Neuronal stem cell (in vitro differentiated cells): ENCODE results near the gene NACA2. TPM values are rescaled to one million over a fixed set of nuclear protein-coding genes. Genes with fewer than 3 reads are reported as not detected.

Experiments used
- DNase-seq: peaks from one replicate; pipeline ENCODE4 v3.0.0-alpha.2; 2013; ENCODE audit warnings: low spot score
- H2AFZ ChIP-seq: one replicate; pipeline ENCODE4 v1.6.1; 2013; ENCODE audit warnings: mild to moderate bottlenecking, low read length, inconsistent platforms
- H2AK5ac ChIP-seq: 2 replicates; pipeline ENCODE4 v1.6.1; 2013; ENCODE audit warnings: low read depth, mild to moderate bottlenecking, inconsistent platforms, low read length, moderate library complexity, mixed read lengths
- H2BK120ac ChIP-seq: 2 replicates; pipeline ENCODE4 v1.6.1; 2013; ENCODE audit warnings: low read depth, mild to moderate bottlenecking, inconsistent platforms, low read length, moderate library complexity, mixed read lengths
- H2BK12ac ChIP-seq: one replicate; pipeline ENCODE4 v1.6.1; 2013; ENCODE audit warnings: low read length, inconsistent platforms
- H2BK15ac ChIP-seq: 2 replicates; pipeline ENCODE4 v1.6.1; 2013; ENCODE audit warnings: mild to moderate bottlenecking, low read length, inconsistent platforms, mixed read lengths
- H2BK5ac ChIP-seq: one replicate; pipeline ENCODE4 v1.6.1; 2013; ENCODE audit warnings: inconsistent platforms, mild to moderate bottlenecking, low read length, moderate library complexity
- H3K14ac ChIP-seq: one replicate; pipeline ENCODE4 v1.6.1; 2013; ENCODE audit warnings: low read length, inconsistent platforms
- H3K18ac ChIP-seq: 2 replicates; pipeline ENCODE4 v1.6.1; 2013; ENCODE audit warnings: low read length, inconsistent platforms
- H3K23ac ChIP-seq: 2 replicates; pipeline ENCODE4 v1.6.1; 2013; ENCODE audit warnings: low read depth, mild to moderate bottlenecking, mixed read lengths, low read length, inconsistent platforms; ENCODE audit not compliant: poor library complexity
- H3K27ac ChIP-seq: replicated peaks from 3 replicates; pipeline ENCODE4 v1.5.1; 2013; ENCODE audit warnings: low read length, inconsistent platforms
- H3K27me3 ChIP-seq, 3 experiments: 2 replicates each; pipeline ENCODE4 v1.6.1; 2013; ENCODE audit warnings: low read length in 3 of 3, mild to moderate bottlenecking in 2 of 3, inconsistent platforms in 1 of 3, low read depth in 1 of 3, mixed read lengths in 1 of 3, moderate library complexity in 1 of 3; ENCODE audit not compliant: control insufficient read depth in 3 of 3, insufficient read depth in 3 of 3
- H3K36me3 ChIP-seq, 2 donors: replicated peaks in 1 of 2; 2 replicates each; pipeline ENCODE4 v1.6.1; 2013; ENCODE audit warnings: low read length in 2 of 2; ENCODE audit not compliant: control insufficient read depth in 2 of 2, insufficient read depth in 2 of 2
- H3K4ac ChIP-seq: 2 replicates; pipeline ENCODE4 v1.6.1; 2013; ENCODE audit warnings: inconsistent platforms, mild to moderate bottlenecking, low read length, moderate library complexity
- H3K4me1 ChIP-seq, 2 donors: 1 replicate in 1 of 2; 2 replicates in 1 of 2; pipeline ENCODE4 v1.6.1; 2013; ENCODE audit warnings: low read length in 2 of 2, low read depth in 1 of 2; ENCODE audit not compliant: control insufficient read depth in 2 of 2, insufficient read depth in 1 of 2
- H3K4me2 ChIP-seq: one replicate; pipeline ENCODE4 v1.6.1; 2013; ENCODE audit warnings: mild to moderate bottlenecking, low read length, inconsistent platforms; ENCODE audit not compliant: insufficient read depth, poor library complexity, severe bottlenecking
- H3K4me3 ChIP-seq, 2 donors: 2 replicates each; pipeline ENCODE4 v1.5.1; 2013; ENCODE audit warnings: low read length in 2 of 2, mild to moderate bottlenecking in 2 of 2, inconsistent platforms in 1 of 2, moderate library complexity in 1 of 2
- H3K79me1 ChIP-seq: one replicate; pipeline ENCODE4 v1.6.1; 2013; ENCODE audit warnings: low read depth, mild to moderate bottlenecking, inconsistent platforms, low read length, moderate library complexity
- H3K9ac ChIP-seq: one replicate; pipeline ENCODE4 v1.6.1; 2013; ENCODE audit warnings: mild to moderate bottlenecking, low read depth, low read length, inconsistent platforms; ENCODE audit not compliant: poor library complexity
- H3K9me3 ChIP-seq, 2 donors: replicated peaks in 1 of 2; 2 replicates each; pipeline versions ENCODE3 to v1.6.1; 2013; ENCODE audit warnings: low read length in 2 of 2, mild to moderate bottlenecking in 2 of 2, inconsistent platforms in 1 of 2, low read depth in 1 of 2, mixed read lengths in 1 of 2, moderate library complexity in 1 of 2; ENCODE audit not compliant: control insufficient read depth in 2 of 2, insufficient read depth in 1 of 2
- H4K8ac ChIP-seq: one replicate; pipeline ENCODE4 v1.6.1; 2013; ENCODE audit warnings: low read depth, mild to moderate bottlenecking, inconsistent platforms, low read length, moderate library complexity
- H4K91ac ChIP-seq: one replicate; pipeline ENCODE4 v1.6.1; 2013; ENCODE audit warnings: low read length, low read depth, mild to moderate bottlenecking, inconsistent platforms; ENCODE audit not compliant: poor library complexity
- WGBS, 2 donors: extraction: QIAGEN DNeasy Blood & Tissue Kit; methylation state at CpG; one replicate each; pipeline ENCODE4 v1.1.7; 2013; ENCODE audit warnings: missing lambda C conversion rate in 2 of 2, mixed read lengths in 1 of 2; ENCODE audit not compliant: insufficient read length in 2 of 2, insufficient replicate concordance in 1 of 2; ENCODE audit errors: extremely low coverage in 2 of 2; 5-methylcytosine and 5-hydroxymethylcytosine counted together
- polyA plus RNA-seq, 2 experiments: library from polyadenylated mRNA; stranded (reverse); fragments of 200-250 nt; gene quantifications; one replicate each; pipeline ENCODE4 v1.2.3, GENCODE V29; 2013

The NACA2 gene
- not detected for polyA plus RNA-seq (2013, experiment 1 of 2)
- polyA plus RNA-seq (2013, experiment 2 of 2): not detected

DNA sequence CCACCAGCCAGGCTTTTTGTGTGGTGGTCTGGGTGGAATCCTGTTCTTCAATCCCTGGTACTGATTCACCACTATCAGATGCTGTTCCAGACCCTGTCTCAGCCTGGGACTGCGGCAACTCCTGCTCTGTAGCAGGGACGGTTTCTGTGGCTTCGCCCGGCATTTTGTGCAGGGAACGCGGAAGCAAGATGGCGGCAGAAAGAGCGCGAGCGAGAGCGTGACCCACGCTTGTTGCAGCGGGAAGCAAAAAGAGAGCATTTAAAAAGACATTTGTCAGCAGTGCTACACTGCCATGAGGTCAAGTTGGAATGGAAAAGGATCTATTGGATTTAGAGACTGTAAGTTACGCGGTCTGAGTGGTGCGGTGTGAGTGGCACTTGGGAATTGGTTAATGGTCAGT, at the start of gene NACA2:
Gene NACA2, minus strand, starts transcription at position 202 of the 400 bp plus-strand sequence. Its CDS starts 39 bp downstream, at position 163.
- Histone ChIP-seq H2AFZ (no peak within 1 kb of the TSS), H2BK12ac (no peak within 1 kb of the TSS)

DNA sequence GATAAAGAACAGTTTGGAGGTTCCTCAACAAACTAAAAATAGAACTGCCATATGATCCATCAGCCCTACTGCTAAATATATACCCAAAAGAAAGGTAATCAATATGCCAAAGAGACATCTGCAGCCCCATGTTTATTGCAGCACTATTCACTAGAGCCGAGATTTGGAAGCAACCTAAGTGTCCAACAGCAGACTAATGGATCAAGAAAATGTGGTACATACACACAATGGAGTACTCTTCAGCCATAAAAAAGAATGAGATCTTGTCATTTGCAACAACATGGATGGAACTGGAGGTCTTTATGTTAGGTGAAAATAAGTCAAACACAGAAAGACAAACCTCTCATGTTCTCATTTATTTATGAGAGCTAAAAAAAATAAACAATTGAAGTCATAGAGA, 48.8 kb upstream of the NACA2 start:
- H2BK12ac ChIP-seq: no peak overlapping the region
- no peak overlapping the region for H3K14ac ChIP-seq
- no peak overlapping the region for H3K23ac ChIP-seq
- no peak overlapping the region for H2AFZ ChIP-seq
- no peak for DNase-seq
- H3K27me3 ChIP-seq: no peaks in the 10 kb centered on the region
- H2AK5ac ChIP-seq: no peak overlapping the region
- no peak overlapping the region for H2BK120ac ChIP-seq
- no peak overlapping the region for H2BK15ac ChIP-seq
- H3K9me3 ChIP-seq: peaks cover 2 to 3% of the 10 kb centered on the region in 2 donors
- H3K4me3 ChIP-seq: no peak overlapping the region
- no peak overlapping the region for H3K18ac ChIP-seq
- no peaks in the 10 kb centered on the region for H3K79me1 ChIP-seq
- no peak overlapping the region for H4K91ac ChIP-seq
- WGBS, 2 donors: no CpG with 5 or more reads among the region's 1 CpG
- no peak overlapping the region for H3K27ac ChIP-seq
- H3K4me1 ChIP-seq: no peaks in the 10 kb centered on the region
- H3K4ac ChIP-seq: no peak overlapping the region
- H2BK5ac ChIP-seq: no peak overlapping the region
- H3K4me2 ChIP-seq: no peak overlapping the region
- no peak overlapping the region for H4K8ac ChIP-seq
- H3K9ac ChIP-seq: no peak overlapping the region
- no peaks in the 10 kb centered on the region for H3K36me3 ChIP-seq

More for the DNA sequence above, at the start of gene NACA2:
- no peak within 1 kb of the TSS for H4K8ac ChIP-seq
- no peak within 1 kb of the TSS for H3K18ac ChIP-seq
- no peaks in the 10 kb centered on the region for H3K4me1 ChIP-seq
- H3K27me3 ChIP-seq: peaks cover 0 to 21% (median 0%) of the 10 kb centered on the region in 3 experiments
- H2BK120ac ChIP-seq: no peak within 1 kb of the TSS
- no peak within 1 kb of the TSS for H2BK5ac ChIP-seq
- no peak within 1 kb of the TSS for H2BK15ac ChIP-seq
- no peak within 1 kb of the TSS for H3K4ac ChIP-seq
- no peak within 1 kb of the TSS for H3K23ac ChIP-seq
- H3K4me2 ChIP-seq: no peak within 1 kb of the TSS
- H3K9ac ChIP-seq: no peak within 1 kb of the TSS
- no peak for DNase-seq
- WGBS, 2 donors: no CpG with 5 or more reads among the region's 16 CpGs
- no peak within 1 kb of the TSS for H2AK5ac ChIP-seq
- no peak within 1 kb of the TSS for H3K14ac ChIP-seq
- no peaks in the 10 kb centered on the region for H3K79me1 ChIP-seq
- H4K91ac ChIP-seq: no peak within 1 kb of the TSS
- no peaks in the 10 kb centered on the region for H3K36me3 ChIP-seq
- H3K9me3 ChIP-seq: peaks cover 0 to 1% of the 10 kb centered on the region in 2 donors
- H3K27ac ChIP-seq: no peak within 1 kb of the TSS
- H3K4me3 ChIP-seq: no peak within 1 kb of the TSS

DNA sequence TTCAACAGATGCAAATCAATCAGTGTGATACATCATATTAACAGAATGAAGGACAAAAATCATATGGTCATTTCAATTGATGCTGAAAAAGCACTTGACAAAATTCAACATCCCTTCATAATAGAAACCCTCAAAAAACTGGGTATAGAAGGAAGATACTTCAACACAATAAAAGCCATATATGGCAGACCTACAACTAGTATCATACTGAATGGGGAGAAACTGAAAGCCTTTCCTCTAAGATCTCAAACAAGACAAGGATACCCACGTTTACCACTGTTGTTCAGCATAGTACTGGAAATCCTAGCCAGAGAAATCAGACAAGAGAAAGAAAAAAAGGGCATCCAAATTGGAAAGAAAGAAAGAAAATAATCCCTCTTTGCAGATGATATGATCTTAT, 47.1 kb upstream of the NACA2 start:
- no peaks in the 10 kb centered on the region for H3K79me1 ChIP-seq
- no peaks in the 10 kb centered on the region for H3K4me1 ChIP-seq
- no peak for DNase-seq
- H2BK12ac ChIP-seq: no peak overlapping the region
- no peak overlapping the region for H2AK5ac ChIP-seq
- no peak overlapping the region for H3K9ac ChIP-seq
- H3K27me3 ChIP-seq: no peaks in the 10 kb centered on the region
- no peak overlapping the region for H2BK5ac ChIP-seq
- no peak overlapping the region for H3K18ac ChIP-seq
- no CpG with 5 or more reads among the region's 1 CpG for WGBS, 2 donors
- H3K4me3 ChIP-seq: no peak overlapping the region
- H3K23ac ChIP-seq: no peak overlapping the region
- no peak overlapping the region for H2BK15ac ChIP-seq
- no peak overlapping the region for H3K27ac ChIP-seq
- no peak overlapping the region for H2BK120ac ChIP-seq
- H3K4ac ChIP-seq: no peak overlapping the region
- H3K9me3 ChIP-seq: peaks cover 2 to 3% of the 10 kb centered on the region in 2 donors
- no peaks in the 10 kb centered on the region for H3K36me3 ChIP-seq
- H2AFZ ChIP-seq: no peak overlapping the region
- no peak overlapping the region for H4K8ac ChIP-seq
- no peak overlapping the region for H3K14ac ChIP-seq
- no peak overlapping the region for H3K4me2 ChIP-seq
- no peak overlapping the region for H4K91ac ChIP-seq

DNA sequence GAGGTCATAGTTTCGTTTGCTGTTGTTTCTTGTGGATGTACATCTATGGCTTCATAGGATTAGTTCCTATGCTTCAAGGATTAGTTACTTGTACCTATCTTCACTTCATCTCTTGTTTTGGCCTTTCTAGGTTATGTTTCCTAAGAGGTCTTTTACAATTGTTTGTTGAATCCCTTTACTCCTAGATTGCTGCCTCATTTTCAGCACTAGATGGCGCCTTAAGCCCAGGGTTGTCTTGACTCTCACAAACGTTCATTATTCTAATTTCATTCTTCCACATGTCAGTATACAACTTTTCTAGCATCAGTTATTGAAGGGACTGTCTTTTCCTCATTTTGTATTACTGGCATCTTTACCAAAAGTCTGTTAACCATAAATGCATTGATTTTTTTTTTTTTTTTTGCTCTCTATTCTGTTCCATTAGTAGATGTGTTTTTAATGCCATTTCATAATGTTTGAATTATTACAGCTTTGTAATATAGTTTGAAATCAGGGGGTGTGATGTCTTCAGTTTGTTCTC, 45.0 kb upstream of the NACA2 start:
- no peak overlapping the region for H2AK5ac ChIP-seq
- no peak overlapping the region for H2BK5ac ChIP-seq
- no peaks in the 10 kb centered on the region for H3K4me1 ChIP-seq
- H3K9ac ChIP-seq: no peak overlapping the region
- H3K14ac ChIP-seq: no peak overlapping the region
- no peak overlapping the region for H3K4me3 ChIP-seq
- H4K91ac ChIP-seq: no peak overlapping the region
- no peak overlapping the region for H2BK15ac ChIP-seq
- H3K27ac ChIP-seq: no peak overlapping the region
- DNase-seq: peak; percentile 21
- H2BK120ac ChIP-seq: no peak overlapping the region
- no peak overlapping the region for H3K4me2 ChIP-seq
- no peaks in the 10 kb centered on the region for H3K27me3 ChIP-seq
- no peak overlapping the region for H3K23ac ChIP-seq
- H3K79me1 ChIP-seq: no peaks in the 10 kb centered on the region
- H3K9me3 ChIP-seq: peaks cover under 1 to 3% of the 10 kb centered on the region in 2 donors
- H4K8ac ChIP-seq: no peak overlapping the region
- no peak overlapping the region for H3K18ac ChIP-seq
- no peaks in the 10 kb centered on the region for H3K36me3 ChIP-seq
- no peak overlapping the region for H3K4ac ChIP-seq
- WGBS, 2 donors: no CpG with 5 or more reads among the region's 3 CpGs
- no peak overlapping the region for H2BK12ac ChIP-seq
- H2AFZ ChIP-seq: no peak overlapping the region
